ENCODE data around the gene PLEK. TPM values are rescaled to one million over a fixed set of nuclear protein-coding genes. Genes with fewer than 3 reads are reported as not detected.

Gene PLEK
- total and polyA plus RNA-seq, 9 of the 15 experiments (the other 6 are each of a cell fraction or from before 2014, with no cell fraction given): 0.14 to 1.2 (median 0.36) TPM

DNA sequence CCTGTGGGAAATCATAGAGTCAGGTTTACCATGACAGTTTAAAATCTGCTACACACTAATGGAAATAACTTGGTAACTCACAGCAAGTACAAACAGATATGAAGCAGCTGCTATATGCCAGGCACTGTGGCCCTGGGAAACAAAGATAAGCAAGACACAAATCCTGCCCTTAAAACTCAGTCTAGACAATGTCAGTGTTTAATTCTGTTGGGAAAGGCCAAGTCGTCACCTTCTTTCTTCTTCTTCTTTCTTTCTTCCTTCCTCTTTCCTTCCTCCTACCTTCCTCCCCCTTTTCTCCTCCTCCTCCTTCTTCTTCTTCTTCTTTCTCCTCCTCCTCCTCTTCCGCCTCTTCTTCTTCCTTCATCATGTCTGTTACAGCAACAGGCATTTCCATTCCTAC, 26.8 kb downstream of the PLEK start:
- ChIA-PET POLR2A (interaction anchor here (0.7 to 1.8 kb wide), 3 partner anchors 8 to 14 kb away, joined by 4 to 9 read pairs (median 4); no protein-coding TSS in a partner anchor), CTCF (ENCODE audit: low intra/inter-chr PET ratio) (no interaction called here)
- DNase-seq (ENCODE audit: extremely low read depth in 1 of 4, low spot score in 3 of 4): peak in 2 of 4 experiments; percentile 45 to 69
- Histone ChIP-seq H3K27ac (ENCODE audit: extremely low read depth, low read depth, low read length) (no peak overlapping the region), H3K4me2 (ENCODE audit: insufficient read depth, low read length) (0 out of 2 replicates have a peak overlapping the region, but pooled peaks have one; percentile 9), H3K4me1 (replicated peaks in 1 of 2; ENCODE audit: control insufficient read depth in 2 of 2, insufficient read depth in 2 of 2, low read length in 2 of 2) (peaks cover 5 to 17% of the 10 kb centered on the region in 2 experiments; a peak in 4 of 5 replicates), H4K20me1 (replicated peaks; ENCODE audit: control insufficient read depth, insufficient read depth, low read length) (no peaks in the 10 kb centered on the region), H3K36me3 (ENCODE audit: control insufficient read depth, insufficient read depth, low read length) (no peaks in the 10 kb centered on the region), H3K9me3 (replicated peaks; ENCODE audit: control insufficient read depth, insufficient read depth, low read depth, low read length) (no peaks in the 10 kb centered on the region), H3K27me3 (ENCODE audit: control insufficient read depth in 2 of 2, insufficient read depth in 2 of 2, low read length in 2 of 2) (0 out of 5 replicates have a peak, but pooled peaks cover 0 to 5% of the 10 kb centered on the region in 2 experiments), H3K9ac (ENCODE audit: insufficient read depth in 1 of 2, low read depth in 2 of 2, low read length in 2 of 2) (no peak overlapping the region), H2AFZ (ENCODE audit: low read depth, low read length) (no peak overlapping the region), H3K79me2 (ENCODE audit: control insufficient read depth, insufficient read depth, low read length) (no peaks in the 10 kb centered on the region), H3K4me3 (no peak overlapping the region), H3K9me1 (ENCODE audit: control insufficient read depth, insufficient read depth, low read length) (no peaks in the 10 kb centered on the region)
- peak; percentile 88 for FAIRE-seq
- no TSS peak for BruUV-seq (replicated peaks)
- intact Hi-C loops (cut with micrococcal nuclease): no loop called here
- 31% methylated on average over 2 of the region's 2 CpGs for WGBS (ENCODE audit: insufficient coverage, low coverage, missing lambda C conversion rate)
- in situ Hi-C loops (cut with MboI): no loop called here
- ATAC-seq: peak; percentile 74
- TF ChIP-seq ZBTB8A (IDR thresholded peaks at IDR 0.05; ENCODE audit: partially characterized antibody): no peak
- TF ChIP-seq, protein P1, sequence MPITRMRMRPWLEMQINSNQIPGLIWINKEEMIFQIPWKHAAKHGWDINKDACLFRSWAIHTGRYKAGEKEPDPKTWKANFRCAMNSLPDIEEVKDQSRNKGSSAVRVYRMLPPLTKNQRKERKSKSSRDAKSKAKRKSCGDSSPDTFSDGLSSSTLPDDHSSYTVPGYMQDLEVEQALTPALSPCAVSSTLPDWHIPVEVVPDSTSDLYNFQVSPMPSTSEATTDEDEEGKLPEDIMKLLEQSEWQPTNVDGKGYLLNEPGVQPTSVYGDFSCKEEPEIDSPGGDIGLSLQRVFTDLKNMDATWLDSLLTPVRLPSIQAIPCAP (CRISPR knock-in tag; IDR thresholded peaks at IDR 0.05; ENCODE audit: borderline replicate concordance): no peak
- TF ChIP-seq SMARCA4 (IDR thresholded peaks at IDR 0.05): peak; percentile 76
- no peak for TF ChIP-seq RBFOX2 (IDR thresholded peaks at IDR 0.05; ENCODE audit: low read depth, low read length)
- TF ChIP-seq ZBED1 (IDR thresholded peaks at IDR 0.05): no peak
- TF ChIP-seq ATF7 (IDR thresholded peaks at IDR 0.05): no peak
- no peak for TF ChIP-seq XRCC5 (IDR thresholded peaks at IDR 0.05; ENCODE audit: low read depth, low read length)
- TF ChIP-seq, protein P2, sequence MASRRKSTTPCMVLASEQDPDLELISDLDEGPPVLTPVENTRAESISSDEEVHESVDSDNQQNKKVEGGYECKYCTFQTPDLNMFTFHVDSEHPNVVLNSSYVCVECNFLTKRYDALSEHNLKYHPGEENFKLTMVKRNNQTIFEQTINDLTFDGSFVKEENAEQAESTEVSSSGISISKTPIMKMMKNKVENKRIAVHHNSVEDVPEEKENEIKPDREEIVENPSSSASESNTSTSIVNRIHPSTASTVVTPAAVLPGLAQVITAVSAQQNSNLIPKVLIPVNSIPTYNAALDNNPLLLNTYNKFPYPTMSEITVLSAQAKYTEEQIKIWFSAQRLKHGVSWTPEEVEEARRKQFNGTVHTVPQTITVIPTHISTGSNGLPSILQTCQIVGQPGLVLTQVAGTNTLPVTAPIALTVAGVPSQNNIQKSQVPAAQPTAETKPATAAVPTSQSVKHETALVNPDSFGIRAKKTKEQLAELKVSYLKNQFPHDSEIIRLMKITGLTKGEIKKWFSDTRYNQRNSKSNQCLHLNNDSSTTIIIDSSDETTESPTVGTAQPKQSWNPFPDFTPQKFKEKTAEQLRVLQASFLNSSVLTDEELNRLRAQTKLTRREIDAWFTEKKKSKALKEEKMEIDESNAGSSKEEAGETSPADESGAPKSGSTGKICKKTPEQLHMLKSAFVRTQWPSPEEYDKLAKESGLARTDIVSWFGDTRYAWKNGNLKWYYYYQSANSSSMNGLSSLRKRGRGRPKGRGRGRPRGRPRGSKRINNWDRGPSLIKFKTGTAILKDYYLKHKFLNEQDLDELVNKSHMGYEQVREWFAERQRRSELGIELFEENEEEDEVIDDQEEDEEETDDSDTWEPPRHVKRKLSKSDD (conservative IDR thresholded peaks at IDR 0.05; ENCODE audit: low read length): no peak
- TF ChIP-seq NFIX (CRISPR knock-in tag; IDR thresholded peaks at IDR 0.05; ENCODE audit: low read depth): no peak
- TF ChIP-seq ZNF707 (CRISPR knock-in tag; conservative IDR thresholded peaks at IDR 0.05): no peak
- no peak for TF ChIP-seq ZNF766 (CRISPR knock-in tag; conservative IDR thresholded peaks at IDR 0.05)
- TF ChIP-seq CEBPG (CRISPR knock-in tag; IDR thresholded peaks at IDR 0.05): no peak
- no peak for TF ChIP-seq CEBPG (tag; conservative IDR thresholded peaks at IDR 0.05 in 1 of 2, IDR thresholded peaks at IDR 0.05 in 1 of 2)
- no peak; the same call in 1 of the 2 replicates for TF ChIP-seq THRAP3 (IDR thresholded peaks at IDR 0.05; ENCODE audit: borderline replicate concordance)
- TF ChIP-seq, protein P3, sequence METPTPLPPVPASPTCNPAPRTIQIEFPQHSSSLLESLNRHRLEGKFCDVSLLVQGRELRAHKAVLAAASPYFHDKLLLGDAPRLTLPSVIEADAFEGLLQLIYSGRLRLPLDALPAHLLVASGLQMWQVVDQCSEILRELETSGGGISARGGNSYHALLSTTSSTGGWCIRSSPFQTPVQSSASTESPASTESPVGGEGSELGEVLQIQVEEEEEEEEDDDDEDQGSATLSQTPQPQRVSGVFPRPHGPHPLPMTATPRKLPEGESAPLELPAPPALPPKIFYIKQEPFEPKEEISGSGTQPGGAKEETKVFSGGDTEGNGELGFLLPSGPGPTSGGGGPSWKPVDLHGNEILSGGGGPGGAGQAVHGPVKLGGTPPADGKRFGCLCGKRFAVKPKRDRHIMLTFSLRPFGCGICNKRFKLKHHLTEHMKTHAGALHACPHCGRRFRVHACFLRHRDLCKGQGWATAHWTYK (CRISPR knock-in tag; IDR thresholded peaks at IDR 0.05): no peak
- no peak for TF ChIP-seq CCAR2 (IDR thresholded peaks at IDR 0.05; ENCODE audit: low read depth, low read length)
- TF ChIP-seq, protein P4, sequence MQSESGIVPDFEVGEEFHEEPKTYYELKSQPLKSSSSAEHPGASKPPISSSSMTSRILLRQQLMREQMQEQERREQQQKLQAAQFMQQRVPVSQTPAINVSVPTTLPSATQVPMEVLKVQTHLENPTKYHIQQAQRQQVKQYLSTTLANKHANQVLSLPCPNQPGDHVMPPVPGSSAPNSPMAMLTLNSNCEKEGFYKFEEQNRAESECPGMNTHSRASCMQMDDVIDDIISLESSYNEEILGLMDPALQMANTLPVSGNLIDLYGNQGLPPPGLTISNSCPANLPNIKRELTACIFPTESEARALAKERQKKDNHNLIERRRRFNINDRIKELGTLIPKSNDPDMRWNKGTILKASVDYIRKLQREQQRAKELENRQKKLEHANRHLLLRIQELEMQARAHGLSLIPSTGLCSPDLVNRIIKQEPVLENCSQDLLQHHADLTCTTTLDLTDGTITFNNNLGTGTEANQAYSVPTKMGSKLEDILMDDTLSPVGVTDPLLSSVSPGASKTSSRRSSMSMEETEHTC (IDR thresholded peaks at IDR 0.05): no peak
